ENCODE results near the gene PREP. TPM values are rescaled to one million over a fixed set of nuclear protein-coding genes. Genes with fewer than 3 reads are reported as not detected.

Gene PREP
- total and polyA plus RNA-seq, 2 of the 8 experiments (the other 6 are each of a cell fraction or from before 2014, with no cell fraction given): 26.8 to 70.0 TPM

DNA sequence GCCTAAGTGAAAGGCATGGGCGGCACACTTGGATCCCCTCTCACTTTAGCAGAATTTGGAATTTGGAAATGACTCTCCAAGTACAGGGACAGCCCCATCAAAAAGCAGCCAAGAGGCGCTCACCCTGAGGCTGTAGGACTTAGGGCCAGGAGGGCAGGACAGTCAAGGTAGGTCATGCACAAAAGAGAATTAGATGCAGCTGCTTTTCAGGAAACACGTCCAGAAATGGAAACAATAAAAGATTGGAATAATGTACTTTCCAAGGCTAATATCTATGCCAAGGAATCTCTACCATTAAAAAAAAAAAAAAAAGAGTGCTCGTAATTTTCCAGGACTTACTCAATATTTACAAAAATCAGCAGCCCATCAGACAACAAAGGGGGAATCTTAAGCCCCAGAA, 19.9 kb downstream of the PREP start:
- Histone ChIP-seq H3K23me2 (ENCODE audit: low read depth, low read length) (no peaks in the 10 kb centered on the region), H3K79me1 (ENCODE audit: low read depth, low read length) (peaks cover 12% of the 10 kb centered on the region), H3K27me3 (replicated peaks in 1 of 4; ENCODE audit: control insufficient read depth in 3 of 4, extremely low read depth in 1 of 4, insufficient read depth in 3 of 4, low read length in 3 of 4) (no peaks in the 10 kb centered on the region), H3K79me2 (ENCODE audit: control insufficient read depth in 1 of 2, insufficient read depth in 2 of 2, low read length in 2 of 2) (peaks cover 0 to 14% of the 10 kb centered on the region in 2 experiments; a peak in 2 of 4 replicates), H3K56ac (replicated peaks; ENCODE audit: insufficient read length, low read depth, low read length) (no peak overlapping the region), H4K5ac (ENCODE audit: insufficient read length, low read depth, low read length) (no peak overlapping the region), H2BK15ac (ENCODE audit: low read length) (no peak overlapping the region), H2BK20ac (ENCODE audit: low read length) (no peak overlapping the region), H3K4ac (replicated peaks; ENCODE audit: insufficient read length, low read depth, low read length) (no peak overlapping the region), H2BK5ac (ENCODE audit: low read depth, low read length) (no peak overlapping the region), H4K8ac (ENCODE audit: extremely low read depth, insufficient read depth, low read length) (no peak overlapping the region), H2BK120ac (replicated peaks; ENCODE audit: low read depth, low read length) (no peak overlapping the region), H2AFZ (ENCODE audit: low read length) (no peak overlapping the region), H3K4me1 (replicated peaks in 1 of 4; ENCODE audit: control insufficient read depth in 3 of 4, insufficient read depth in 4 of 4, low read length in 3 of 4) (peaks cover 0 to 2% (median 0%) of the 10 kb centered on the region in 4 experiments; a peak in 1 of 7 replicates), H2BK12ac (ENCODE audit: low read depth, low read length) (no peak overlapping the region), H2AK5ac (ENCODE audit: low read depth, low read length) (no peak overlapping the region), H3K14ac (ENCODE audit: insufficient read length) (no peak overlapping the region), H3K18ac (ENCODE audit: extremely low read depth, low read length) (no peak overlapping the region), H3K23ac (ENCODE audit: insufficient read length) (no peak overlapping the region), H3K4me2 (ENCODE audit: insufficient read depth in 1 of 2, low read depth in 2 of 2, low read length in 2 of 2) (no peak overlapping the region), H3K36me3 (ENCODE audit: control insufficient read depth in 2 of 4, insufficient read depth in 4 of 4, low read length in 3 of 4) (no peaks in the 10 kb centered on the region; a peak in 2 of 8 replicates), H4K20me1 (replicated peaks in 1 of 2; ENCODE audit: control insufficient read depth in 1 of 2, insufficient read depth in 2 of 2, low read length in 2 of 2) (peaks cover 3 to 6% of the 10 kb centered on the region in 2 experiments), H4K91ac (replicated peaks; ENCODE audit: insufficient read length, low read length) (no peak overlapping the region), H3K27ac (ENCODE audit: low read depth, low read length) (no peak overlapping the region), H3K9me3 (ENCODE audit: insufficient read depth in 2 of 2, low read depth in 1 of 2, low read length in 1 of 2) (no peaks in the 10 kb centered on the region), H3K4me3 (ENCODE audit: extremely low read depth in 1 of 4, insufficient read depth in 2 of 4, low read depth in 3 of 4, low read length in 4 of 4) (no peak overlapping the region), H3K9ac (replicated peaks in 1 of 4; ENCODE audit: extremely low read depth in 1 of 4, low read depth in 3 of 4, low read length in 3 of 4) (no peak overlapping the region)
- DNase-seq (ENCODE audit: low read depth in 1 of 2, low spot score in 2 of 2): no peak
- no peak for FAIRE-seq
- ChIA-PET CTCF (ENCODE audit: partially characterized antibody) (no interaction called here), POLR2A (ENCODE audit: partially characterized antibody) (no interaction called here)
- WGBS, 2 experiments (ENCODE audit: extremely low coverage in 1 of 2, insufficient coverage in 1 of 2, insufficient read length in 1 of 2, insufficient replicate concordance in 2 of 2, low coverage in 1 of 2, low lambda C conversion rate in 2 of 2, missing lambda C conversion rate in 1 of 2): 92% methylated on average over 4 of the region's 4 CpGs; no CpG with 5 or more reads in 1 of the 2 experiments
- TF ChIP-seq TAF1 (IDR thresholded peaks at IDR 0.05; ENCODE audit: low read depth, low read length): no peak
- no peak for TF ChIP-seq JUND (IDR thresholded peaks at IDR 0.05; ENCODE audit: low read length)
- TF ChIP-seq ZNF274 (IDR thresholded peaks at IDR 0.05; ENCODE audit: borderline replicate concordance, extremely low read depth, low read length): no peak
- TF ChIP-seq ATF3 (IDR thresholded peaks at IDR 0.05; ENCODE audit: insufficient read depth, low read depth, low read length): no peak
- TF ChIP-seq USF2 (IDR thresholded peaks at IDR 0.05; ENCODE audit: low read length): no peak
- no peak for TF ChIP-seq CEBPB (IDR thresholded peaks at IDR 0.05; ENCODE audit: low read depth, low read length)

Data from H1 (cell line).